ENCODE data around the gene TSNAXIP1. TPM values are rescaled to one million over a fixed set of nuclear protein-coding genes. Genes with fewer than 3 reads are reported as not detected.
A peak's percentile ranks its signal among the peaks of the same experiment; 100 is the strongest.

The TSNAXIP1 gene
- total RNA-seq, 2 donors from 2014 or later = 1.6 TPM; not detected in 1

DNA sequence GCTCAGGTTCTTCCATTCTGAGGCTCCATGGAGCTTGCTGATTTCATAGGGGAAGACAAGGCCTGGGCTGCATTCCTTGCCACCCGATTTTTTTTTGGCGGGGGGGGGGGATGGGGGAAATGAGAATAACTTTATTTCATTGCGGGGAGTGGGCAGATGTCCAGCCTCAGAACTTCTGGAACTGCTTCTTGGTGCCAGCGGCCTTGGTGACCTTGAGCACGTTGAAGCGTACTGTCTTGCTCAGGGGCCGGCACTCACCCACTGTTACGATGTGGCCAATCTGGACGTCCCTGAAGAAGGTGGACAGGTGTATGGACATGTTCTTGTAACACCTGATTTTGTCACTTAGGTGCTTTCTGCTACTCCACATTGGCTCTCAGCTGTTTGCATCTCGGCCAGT, 49.1 kb downstream of the TSNAXIP1 start:
- H3K36me3 ChIP-seq (replicated peaks in 1 of 2; ENCODE audit: insufficient read depth in 1 of 2, low read depth in 2 of 2) = no peaks in the 10 kb centered on the region
- intact Hi-C loops (cut with DNase I) = no loop called here
- no peak for ATAC-seq
- peaks cover 50% of the 10 kb centered on the region for H3K4me1 ChIP-seq
- no peaks in the 10 kb centered on the region for H3K9me3 ChIP-seq
- peak; percentile 37 to 55 (median 42) for DNase-seq
- H3K27me3 ChIP-seq = no peaks in the 10 kb centered on the region
- TF ChIP-seq, protein P1, sequence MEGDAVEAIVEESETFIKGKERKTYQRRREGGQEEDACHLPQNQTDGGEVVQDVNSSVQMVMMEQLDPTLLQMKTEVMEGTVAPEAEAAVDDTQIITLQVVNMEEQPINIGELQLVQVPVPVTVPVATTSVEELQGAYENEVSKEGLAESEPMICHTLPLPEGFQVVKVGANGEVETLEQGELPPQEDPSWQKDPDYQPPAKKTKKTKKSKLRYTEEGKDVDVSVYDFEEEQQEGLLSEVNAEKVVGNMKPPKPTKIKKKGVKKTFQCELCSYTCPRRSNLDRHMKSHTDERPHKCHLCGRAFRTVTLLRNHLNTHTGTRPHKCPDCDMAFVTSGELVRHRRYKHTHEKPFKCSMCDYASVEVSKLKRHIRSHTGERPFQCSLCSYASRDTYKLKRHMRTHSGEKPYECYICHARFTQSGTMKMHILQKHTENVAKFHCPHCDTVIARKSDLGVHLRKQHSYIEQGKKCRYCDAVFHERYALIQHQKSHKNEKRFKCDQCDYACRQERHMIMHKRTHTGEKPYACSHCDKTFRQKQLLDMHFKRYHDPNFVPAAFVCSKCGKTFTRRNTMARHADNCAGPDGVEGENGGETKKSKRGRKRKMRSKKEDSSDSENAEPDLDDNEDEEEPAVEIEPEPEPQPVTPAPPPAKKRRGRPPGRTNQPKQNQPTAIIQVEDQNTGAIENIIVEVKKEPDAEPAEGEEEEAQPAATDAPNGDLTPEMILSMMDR (IDR thresholded peaks at IDR 0.05) = no peak
- no peak for TF ChIP-seq POLR2A (IDR thresholded peaks at IDR 0.05)
- H3K27ac ChIP-seq = peak overlapping the region in 3 of 4 donors; percentile 68 to 93 (median 84)
- H3K4me3 ChIP-seq = no peak overlapping the region
- WGBS, 2 donors = 16 to 19% methylated on average over 6 to 10 of the region's 10 CpGs

DNA sequence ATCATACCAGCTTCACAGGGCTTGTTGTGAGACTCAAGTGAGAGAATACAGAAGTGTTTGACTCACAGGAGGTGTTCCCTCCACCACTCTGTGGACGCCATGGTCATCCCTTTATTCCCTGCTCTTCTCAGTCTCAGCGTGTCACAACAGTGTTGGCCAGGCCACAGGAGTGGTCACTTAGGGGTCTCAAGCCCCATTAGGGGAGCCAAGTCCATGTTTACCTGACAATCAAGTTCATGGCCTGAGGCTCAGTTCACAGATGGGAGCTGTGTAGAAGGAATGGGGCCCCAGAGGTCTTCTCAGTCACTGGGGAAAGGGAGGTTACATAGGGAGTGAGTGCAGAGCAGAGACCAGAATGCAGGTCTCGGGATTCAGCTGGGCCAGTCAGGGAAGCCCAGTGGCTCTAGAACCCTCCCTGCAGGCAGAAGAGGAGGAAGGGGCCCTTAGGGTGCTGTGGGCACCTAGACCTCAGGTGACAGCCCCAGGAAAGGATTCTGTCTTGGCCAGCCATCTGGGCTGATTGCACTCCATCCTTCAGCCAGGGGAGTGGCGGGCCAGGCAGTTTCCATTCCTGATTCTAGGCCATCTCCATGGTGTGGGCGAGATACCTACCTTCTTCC, 50.3 kb downstream of the TSNAXIP1 start:
- intact Hi-C loops (cut with DNase I) = no loop called here
- WGBS, 2 donors = 90 to 93% methylated on average over 3 to 5 of the region's 5 CpGs
- Histone ChIP-seq H3K9me3 (no peaks in the 10 kb centered on the region), H3K36me3 (replicated peaks in 1 of 2; ENCODE audit: insufficient read depth in 1 of 2, low read depth in 2 of 2) (no peaks in the 10 kb centered on the region), H3K27me3 (no peaks in the 10 kb centered on the region), H3K27ac (peak overlapping the region; percentile 68 to 93 (median 76)), H3K4me1 (peaks cover 50% of the 10 kb centered on the region), H3K4me3 (no peak overlapping the region)
- no peak for ATAC-seq
- TF ChIP-seq, protein P1 (IDR thresholded peaks at IDR 0.05) = no peak
- TF ChIP-seq POLR2A (IDR thresholded peaks at IDR 0.05) = no peak
- DNase-seq = no peak

DNA sequence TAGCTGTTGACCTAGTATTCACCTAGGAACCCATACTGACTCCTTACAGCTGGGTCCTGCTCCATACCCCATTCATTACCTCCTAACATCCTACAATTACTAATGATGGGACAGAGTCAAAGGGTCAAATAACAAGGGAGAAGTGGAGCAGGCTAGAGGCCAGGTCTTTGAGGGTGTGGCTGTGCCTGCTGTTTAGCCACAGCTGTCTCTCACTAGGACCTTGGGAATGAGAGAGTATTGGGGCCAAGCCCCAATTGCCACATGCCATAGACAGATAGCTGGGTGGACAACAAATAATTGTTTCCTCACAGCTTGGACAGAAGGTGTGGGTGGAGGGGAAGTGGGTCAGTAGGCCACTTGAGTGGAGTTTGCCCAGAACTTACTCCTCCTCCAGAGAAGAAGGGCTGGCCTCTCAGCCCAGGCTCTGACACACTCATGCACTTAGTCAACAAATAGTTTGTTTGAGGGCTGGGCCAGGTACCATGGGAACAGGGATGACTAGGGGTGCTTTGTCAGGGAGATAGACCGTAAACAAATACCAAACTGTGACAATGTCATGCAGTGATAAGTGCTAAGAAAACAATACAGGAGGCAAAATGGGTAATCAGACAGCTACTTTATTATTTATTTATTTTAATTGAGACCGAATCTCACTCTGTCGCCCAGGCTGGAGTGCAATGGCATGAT, 51.0 kb downstream of the TSNAXIP1 start:
- ATAC-seq (peak; percentile 96), DNase-seq (peak; percentile 80 to 89 (median 85))
- Histone ChIP-seq H3K36me3 (replicated peaks in 1 of 2; ENCODE audit: insufficient read depth in 1 of 2, low read depth in 2 of 2) (no peaks in the 10 kb centered on the region), H3K9me3 (no peaks in the 10 kb centered on the region), H3K27ac (peak overlapping the region; percentile 68 to 93 (median 76)), H3K27me3 (no peaks in the 10 kb centered on the region), H3K4me1 (peaks cover 54% of the 10 kb centered on the region), H3K4me3 (no peak overlapping the region)
- intact Hi-C loops (cut with DNase I) = no loop called here
- WGBS, 2 donors = 6 to 20% methylated on average over 3 of the region's 3 CpGs
- TF ChIP-seq POLR2A (IDR thresholded peaks at IDR 0.05) = peak in 1 of 3 donors; percentile 11
- TF ChIP-seq, protein P1 (IDR thresholded peaks at IDR 0.05) = no peak

DNA sequence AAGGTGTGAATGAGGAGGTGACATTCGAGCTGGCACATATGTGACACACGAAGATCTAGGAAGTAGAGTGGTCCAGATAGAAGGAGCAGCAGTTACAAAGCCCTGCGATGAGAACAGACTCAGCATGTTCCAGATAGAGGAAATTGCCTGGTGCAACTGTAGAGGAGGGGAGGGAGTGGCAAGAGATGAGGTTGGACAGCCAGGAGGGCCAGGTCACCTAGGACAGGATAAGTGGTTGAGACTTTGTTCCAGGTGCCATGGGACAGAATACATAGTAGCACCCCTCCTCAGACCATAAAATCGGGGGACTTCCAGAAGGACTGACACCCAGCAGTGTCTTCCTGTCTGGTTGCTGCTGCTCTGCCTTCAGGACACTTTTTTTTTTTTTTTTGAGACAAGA, 51.8 kb downstream of the TSNAXIP1 start:
- intact Hi-C loops (cut with DNase I) = no loop called here
- 61 to 81% methylated on average over 4 of the region's 4 CpGs for WGBS, 2 donors
- DNase-seq = no peak
- H3K27me3 ChIP-seq = no peaks in the 10 kb centered on the region
- no peak for ATAC-seq
- TF ChIP-seq POLR2A (IDR thresholded peaks at IDR 0.05) = no peak
- TF ChIP-seq, protein P1 (IDR thresholded peaks at IDR 0.05) = no peak
- H3K4me1 ChIP-seq = peaks cover 60% of the 10 kb centered on the region
- H3K27ac ChIP-seq = peak overlapping the region; percentile 55 to 93 (median 76)
- no peak overlapping the region for H3K4me3 ChIP-seq
- H3K9me3 ChIP-seq = no peaks in the 10 kb centered on the region
- H3K36me3 ChIP-seq (replicated peaks in 1 of 2; ENCODE audit: insufficient read depth in 1 of 2, low read depth in 2 of 2) = no peaks in the 10 kb centered on the region
